K562 (cell line): Measurements from ENCODE around the gene TFCP2L1.

Experiments
- ATF6 ChIP-seq: sonication (generic); formaldehyde crosslinking; IDR thresholded peaks from 2 replicates; pipeline ENCODE4 v1.4.0; 2020; ENCODE audit warnings: mild to moderate bottlenecking, missing genetic modification reagents
- CHD1 ChIP-seq: fragments of 200-600 bp; sonication (generic); IDR thresholded peaks from one replicate; pipeline ENCODE4 v1.6.1; 2012; ENCODE audit warnings: mild to moderate bottlenecking, moderate library complexity, low read length, inconsistent platforms
- CTCF ChIP-seq, 3 experiments: IDR thresholded peaks in 2 of 3; conservative IDR thresholded peaks in 1 of 3; 2 replicates each; pipeline ENCODE4 v1.5.1; 2011 to 2012; ENCODE audit warnings: low read length in 3 of 3, mild to moderate bottlenecking in 3 of 3, control low read depth in 2 of 3, improper control_type of control experiment in 1 of 3, inconsistent platforms in 1 of 3, low read depth in 1 of 3, mixed read lengths in 1 of 3, moderate library complexity in 1 of 3; ENCODE audit not compliant: insufficient read depth in 2 of 3
- EP300 ChIP-seq: IDR thresholded peaks from 2 replicates; pipeline ENCODE4 v1.6.1; 2012; ENCODE audit warnings: low read length, improper control_type of control experiment
- EZH2 ChIP-seq: IDR thresholded peaks from 2 replicates; pipeline ENCODE4 v1.6.1; 2012; ENCODE audit warnings: low read depth, mild to moderate bottlenecking, inconsistent platforms, low read length, borderline replicate concordance
- HNRNPLL ChIP-seq: fragments of 200-400 bp; formaldehyde crosslinking; IDR thresholded peaks from 2 replicates; pipeline ENCODE4 v1.6.1; 2017; ENCODE audit warnings: low read length, low read depth, mild to moderate bottlenecking; ENCODE audit not compliant: poor library complexity, severe bottlenecking
- KDM5B ChIP-seq: fragments of 200-600 bp; sonication (generic); IDR thresholded peaks from 2 replicates; pipeline ENCODE4 v1.6.1; 2012; ENCODE audit warnings: low read depth, mild to moderate bottlenecking, moderate library complexity, low read length, control low read depth, inconsistent platforms; ENCODE audit not compliant: insufficient replicate concordance
- MAX ChIP-seq: sonication (generic); formaldehyde crosslinking; IDR thresholded peaks from 2 replicates; pipeline ENCODE4 v1.9.0; 2022; ENCODE audit warnings: mild to moderate bottlenecking, missing genetic modification reagents
- REST ChIP-seq, 2 experiments: fragments of 450-650 bp; formaldehyde crosslinking in 1 of 2; IDR thresholded peaks; 2 replicates each; pipeline versions ENCODE4 v1.4.0 to v1.6.1; 2014 to 2020; ENCODE audit warnings: mild to moderate bottlenecking in 2 of 2, borderline replicate concordance in 1 of 2, low read depth in 1 of 2
- TCF7 ChIP-seq: sonication (generic); IDR thresholded peaks from 2 replicates; pipeline ENCODE4 v1.6.1; 2016; ENCODE audit warnings: antibody characterized with exemption, borderline replicate concordance
- ZBTB2 ChIP-seq: fragments of 450-650 bp; IDR thresholded peaks from 2 replicates; pipeline ENCODE4 v1.6.1; 2016; ENCODE audit warnings: antibody characterized with exemption
- ZBTB5 ChIP-seq: fragments of 450-650 bp; IDR thresholded peaks from 2 replicates; pipeline ENCODE4 v1.6.1; 2017; ENCODE audit warnings: antibody characterized with exemption

- TF ChIP-seq REST (IDR thresholded peaks at IDR 0.05; ENCODE audit: borderline replicate concordance) = no peak
- TF ChIP-seq REST (CRISPR knock-in tag; IDR thresholded peaks at IDR 0.05; ENCODE audit: low read depth) = no peak
- TF ChIP-seq CTCF (IDR thresholded peaks at IDR 0.05 in 2 of 3, conservative IDR thresholded peaks at IDR 0.05 in 1 of 3; ENCODE audit: insufficient read depth in 2 of 3, low read depth in 1 of 3, low read length in 3 of 3) = no peak
- no peak for TF ChIP-seq ATF6
- no peak for TF ChIP-seq HNRNPLL
- no peak for TF ChIP-seq MAX
- TF ChIP-seq KDM5B = no peak
- no peak for TF ChIP-seq EP300
- no peak for TF ChIP-seq EZH2
- TF ChIP-seq ZBTB2 = no peak
- TF ChIP-seq TCF7 = no peak
- TF ChIP-seq ZBTB5 = no peak
- TF ChIP-seq CHD1 = no peak
These were observed 82.3 kb downstream of the TFCP2L1 start for GRCh38 chr2:121202541-121203310.
